Epithelial cell of esophagus (primary cell): ENCODE measurements around the gene TRMT10A.

Source experiments
- DNase-seq: peaks from one replicate; pipeline ENCODE4 v3.0.0; 2010; ENCODE audit warnings: low read depth
- H3K4me3 ChIP-seq: 2 replicates; pipeline ENCODE4 v1.5.1; 2011; ENCODE audit warnings: mild to moderate bottlenecking, low read length, control low read depth
- CTCF ChIP-seq: IDR thresholded peaks from 2 replicates; pipeline ENCODE4 v1.5.1; 2011; ENCODE audit warnings: low read depth, mild to moderate bottlenecking, low read length, control low read depth, inconsistent platforms; ENCODE audit not compliant: insufficient read depth; ENCODE audit errors: missing control alignments

TRMT10A gene

GRCh38 chr4:99504804-99505502 is 58.9 kb downstream of the TRMT10A start:
- H3K4me3 ChIP-seq, result no peak overlapping the region
- TF ChIP-seq CTCF, result no peak
- DNase-seq, result peak; percentile 16
